ENCODE data around the gene MYOM3. TPM values are rescaled to one million over a fixed set of nuclear protein-coding genes. Genes with fewer than 3 reads are reported as not detected.

MYOM3 gene
- total and polyA plus RNA-seq, 2 of the 13 experiments (the other 11 are each of a cell fraction or from before 2014, with no cell fraction given): 5.8 to 15.3 TPM

GRCh38 chr1:24121406-24121805, 9.5 kb upstream of the MYOM3 start:
- POLR2A ChIA-PET: interaction anchor here (0.8 to 2.6 kb wide), 3 partner anchors 11 to 30 kb away, joined by 3 to 19 read pairs (median 6); no protein-coding TSS in a partner anchor
- no peaks in the 10 kb centered on the region for H3K79me2 ChIP-seq (ENCODE audit: insufficient read depth, low read length)
- no peak overlapping the region for H2AFZ ChIP-seq (ENCODE audit: low read length)
- H3K27ac ChIP-seq (ENCODE audit: extremely low read length, insufficient read depth, low read length): no peak overlapping the region
- DNase-seq (ENCODE audit: low spot score): no peak
- no peak overlapping the region for H3K4me2 ChIP-seq (ENCODE audit: low read depth, low read length)
- no peak for ATAC-seq
- peaks cover 51% of the 10 kb centered on the region for H3K4me1 ChIP-seq (ENCODE audit: insufficient read depth, low read length)
- 94% methylated on average over 5 of the region's 14 CpGs for WGBS (ENCODE audit: low lambda C conversion rate)
- H3K9ac ChIP-seq (ENCODE audit: insufficient read depth, low read depth, low read length): no peak overlapping the region; the same call in 1 of the 2 replicates
- in situ Hi-C loops (cut with HindIII; ENCODE audit: extremely low pct_ligation_motif_present, low pct_unique_long_range_greater_than_20kb) (no loop called here), intact Hi-C loops (cut with micrococcal nuclease; ENCODE audit: unreplicated experiment) (no loop called here)
- H3K9me3 ChIP-seq (ENCODE audit: low read length): no peaks in the 10 kb centered on the region
- peaks cover 0 to 9% of the 10 kb centered on the region in 2 experiments; a peak in 2 of 5 replicates for H3K36me3 ChIP-seq (replicated peaks in 1 of 2; ENCODE audit: control insufficient read depth in 1 of 2, insufficient read depth in 2 of 2, low read length in 2 of 2)
- BruUV-seq (replicated peaks): no TSS peak
- CTCF ChIA-PET (ENCODE audit: low intra/inter-chr PET ratio, low total read pairs): no interaction called here
- FAIRE-seq: no peak
- H4K20me1 ChIP-seq (ENCODE audit: insufficient read depth, low read length): no peaks in the 10 kb centered on the region
- no peaks in the 10 kb centered on the region for H3K27me3 ChIP-seq (ENCODE audit: control insufficient read depth in 1 of 2, insufficient read depth in 2 of 2, low read length in 2 of 2)
- no peak overlapping the region for H3K4me3 ChIP-seq (replicated peaks in 1 of 3; ENCODE audit: insufficient read depth in 1 of 3, low read depth in 2 of 3, low read length in 3 of 3)
- TF ChIP-seq ZNF691 (CRISPR knock-in tag; IDR thresholded peaks at IDR 0.05; ENCODE audit: borderline replicate concordance, low read depth) (no peak), GRHL1 (CRISPR knock-in tag; conservative IDR thresholded peaks at IDR 0.05) (no peak), NFE2L2 (IDR thresholded peaks at IDR 0.05; ENCODE audit: low read length) (no peak), HNF1B (CRISPR knock-in tag; IDR thresholded peaks at IDR 0.05) (no peak), ARHGAP35 (CRISPR knock-in tag; IDR thresholded peaks at IDR 0.05; ENCODE audit: borderline replicate concordance) (no peak), PAWR (CRISPR knock-in tag; IDR thresholded peaks at IDR 0.05; ENCODE audit: borderline replicate concordance) (no peak), STAT5B (CRISPR knock-in tag; IDR thresholded peaks at IDR 0.05) (no peak), GATAD1 (CRISPR knock-in tag; IDR thresholded peaks at IDR 0.05) (no peak), SIN3B (IDR thresholded peaks at IDR 0.05; ENCODE audit: low read length) (no peak)
- TF ChIP-seq, protein P1, sequence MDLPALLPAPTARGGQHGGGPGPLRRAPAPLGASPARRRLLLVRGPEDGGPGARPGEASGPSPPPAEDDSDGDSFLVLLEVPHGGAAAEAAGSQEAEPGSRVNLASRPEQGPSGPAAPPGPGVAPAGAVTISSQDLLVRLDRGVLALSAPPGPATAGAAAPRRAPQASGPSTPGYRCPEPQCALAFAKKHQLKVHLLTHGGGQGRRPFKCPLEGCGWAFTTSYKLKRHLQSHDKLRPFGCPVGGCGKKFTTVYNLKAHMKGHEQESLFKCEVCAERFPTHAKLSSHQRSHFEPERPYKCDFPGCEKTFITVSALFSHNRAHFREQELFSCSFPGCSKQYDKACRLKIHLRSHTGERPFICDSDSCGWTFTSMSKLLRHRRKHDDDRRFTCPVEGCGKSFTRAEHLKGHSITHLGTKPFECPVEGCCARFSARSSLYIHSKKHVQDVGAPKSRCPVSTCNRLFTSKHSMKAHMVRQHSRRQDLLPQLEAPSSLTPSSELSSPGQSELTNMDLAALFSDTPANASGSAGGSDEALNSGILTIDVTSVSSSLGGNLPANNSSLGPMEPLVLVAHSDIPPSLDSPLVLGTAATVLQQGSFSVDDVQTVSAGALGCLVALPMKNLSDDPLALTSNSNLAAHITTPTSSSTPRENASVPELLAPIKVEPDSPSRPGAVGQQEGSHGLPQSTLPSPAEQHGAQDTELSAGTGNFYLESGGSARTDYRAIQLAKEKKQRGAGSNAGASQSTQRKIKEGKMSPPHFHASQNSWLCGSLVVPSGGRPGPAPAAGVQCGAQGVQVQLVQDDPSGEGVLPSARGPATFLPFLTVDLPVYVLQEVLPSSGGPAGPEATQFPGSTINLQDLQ (CRISPR knock-in tag; IDR thresholded peaks at IDR 0.05): no peak
- TF ChIP-seq, protein P2, sequence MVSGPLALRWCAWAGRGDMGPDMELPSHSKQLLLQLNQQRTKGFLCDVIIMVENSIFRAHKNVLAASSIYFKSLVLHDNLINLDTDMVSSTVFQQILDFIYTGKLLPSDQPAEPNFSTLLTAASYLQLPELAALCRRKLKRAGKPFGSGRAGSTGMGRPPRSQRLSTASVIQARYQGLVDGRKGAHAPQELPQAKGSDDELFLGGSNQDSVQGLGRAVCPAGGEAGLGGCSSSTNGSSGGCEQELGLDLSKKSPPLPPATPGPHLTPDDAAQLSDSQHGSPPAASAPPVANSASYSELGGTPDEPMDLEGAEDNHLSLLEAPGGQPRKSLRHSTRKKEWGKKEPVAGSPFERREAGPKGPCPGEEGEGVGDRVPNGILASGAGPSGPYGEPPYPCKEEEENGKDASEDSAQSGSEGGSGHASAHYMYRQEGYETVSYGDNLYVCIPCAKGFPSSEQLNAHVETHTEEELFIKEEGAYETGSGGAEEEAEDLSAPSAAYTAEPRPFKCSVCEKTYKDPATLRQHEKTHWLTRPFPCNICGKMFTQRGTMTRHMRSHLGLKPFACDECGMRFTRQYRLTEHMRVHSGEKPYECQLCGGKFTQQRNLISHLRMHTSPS (CRISPR knock-in tag; IDR thresholded peaks at IDR 0.05; ENCODE audit: low read depth): no peak
- TF ChIP-seq, protein P3, sequence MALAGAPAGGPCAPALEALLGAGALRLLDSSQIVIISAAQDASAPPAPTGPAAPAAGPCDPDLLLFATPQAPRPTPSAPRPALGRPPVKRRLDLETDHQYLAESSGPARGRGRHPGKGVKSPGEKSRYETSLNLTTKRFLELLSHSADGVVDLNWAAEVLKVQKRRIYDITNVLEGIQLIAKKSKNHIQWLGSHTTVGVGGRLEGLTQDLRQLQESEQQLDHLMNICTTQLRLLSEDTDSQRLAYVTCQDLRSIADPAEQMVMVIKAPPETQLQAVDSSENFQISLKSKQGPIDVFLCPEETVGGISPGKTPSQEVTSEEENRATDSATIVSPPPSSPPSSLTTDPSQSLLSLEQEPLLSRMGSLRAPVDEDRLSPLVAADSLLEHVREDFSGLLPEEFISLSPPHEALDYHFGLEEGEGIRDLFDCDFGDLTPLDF (CRISPR knock-in tag; IDR thresholded peaks at IDR 0.05): no peak
- TF ChIP-seq, protein P4, sequence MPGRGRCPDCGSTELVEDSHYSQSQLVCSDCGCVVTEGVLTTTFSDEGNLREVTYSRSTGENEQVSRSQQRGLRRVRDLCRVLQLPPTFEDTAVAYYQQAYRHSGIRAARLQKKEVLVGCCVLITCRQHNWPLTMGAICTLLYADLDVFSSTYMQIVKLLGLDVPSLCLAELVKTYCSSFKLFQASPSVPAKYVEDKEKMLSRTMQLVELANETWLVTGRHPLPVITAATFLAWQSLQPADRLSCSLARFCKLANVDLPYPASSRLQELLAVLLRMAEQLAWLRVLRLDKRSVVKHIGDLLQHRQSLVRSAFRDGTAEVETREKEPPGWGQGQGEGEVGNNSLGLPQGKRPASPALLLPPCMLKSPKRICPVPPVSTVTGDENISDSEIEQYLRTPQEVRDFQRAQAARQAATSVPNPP (CRISPR knock-in tag; IDR thresholded peaks at IDR 0.05): no peak

All from HepG2 (cell line).